PFSK-1 (cell line): Measurements from ENCODE around the gene KHDC1.

Experiments used
- FOXP2 ChIP-seq: optimal IDR thresholded peaks from 2 replicates; pipeline ENCODE3; 2011; ENCODE audit warnings: borderline replicate concordance, control low read depth, inconsistent platforms; ENCODE audit not compliant: insufficient read depth; ENCODE audit errors: extremely low read length, extremely low read depth
- POLR2AphosphoS5 ChIP-seq: IDR thresholded peaks from 2 replicates; pipeline ENCODE4 v1.6.1; 2012; ENCODE audit warnings: low read depth, mild to moderate bottlenecking, control low read depth, low read length, moderate library complexity
- REST ChIP-seq, 2 experiments: IDR thresholded peaks; 2 replicates each; pipeline versions ENCODE4 v1.6.1 to v1.8.0; 2011 to 2012; ENCODE audit warnings: low read depth in 2 of 2, low read length in 2 of 2, control low read depth in 1 of 2, inconsistent platforms in 1 of 2, mild to moderate bottlenecking in 1 of 2, moderate library complexity in 1 of 2; ENCODE audit not compliant: insufficient read depth in 1 of 2
- SIN3A ChIP-seq: IDR thresholded peaks from 2 replicates; pipeline ENCODE4 v1.6.1; 2012; ENCODE audit warnings: mild to moderate bottlenecking, low read length, moderate library complexity, borderline replicate concordance; ENCODE audit not compliant: insufficient read depth
- TAF1 ChIP-seq: IDR thresholded peaks from 2 replicates; pipeline ENCODE4 v1.6.1; 2012; ENCODE audit warnings: low read length, control low read depth, borderline replicate concordance; ENCODE audit not compliant: insufficient read depth

The KHDC1 gene

DNA sequence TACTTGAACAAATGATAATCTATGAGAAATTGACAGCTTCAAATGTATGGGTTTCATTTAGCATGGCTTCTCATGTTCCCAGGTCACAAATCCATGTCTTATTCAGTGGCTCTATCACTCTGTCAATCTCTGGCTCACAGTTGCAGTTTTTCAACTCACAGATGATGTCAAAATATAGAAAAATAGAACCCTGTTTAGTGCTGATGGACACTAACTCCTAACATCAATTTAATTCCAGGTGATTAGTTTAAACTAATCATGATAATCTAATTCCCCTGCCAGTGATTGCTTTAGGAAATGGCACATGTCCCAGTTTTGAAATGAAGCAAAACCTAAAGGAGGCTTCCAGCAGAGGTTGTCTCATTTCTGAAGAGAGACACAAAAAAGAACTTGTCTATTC is 13.0 kb downstream of the KHDC1 start:
- TF ChIP-seq SIN3A (no peak), POLR2AphosphoS5 (no peak), REST (IDR thresholded peaks at IDR 0.05; ENCODE audit: insufficient read depth in 1 of 2, low read depth in 2 of 2, low read length in 2 of 2) (no peak), TAF1 (no peak), FOXP2 (no peak)

DNA sequence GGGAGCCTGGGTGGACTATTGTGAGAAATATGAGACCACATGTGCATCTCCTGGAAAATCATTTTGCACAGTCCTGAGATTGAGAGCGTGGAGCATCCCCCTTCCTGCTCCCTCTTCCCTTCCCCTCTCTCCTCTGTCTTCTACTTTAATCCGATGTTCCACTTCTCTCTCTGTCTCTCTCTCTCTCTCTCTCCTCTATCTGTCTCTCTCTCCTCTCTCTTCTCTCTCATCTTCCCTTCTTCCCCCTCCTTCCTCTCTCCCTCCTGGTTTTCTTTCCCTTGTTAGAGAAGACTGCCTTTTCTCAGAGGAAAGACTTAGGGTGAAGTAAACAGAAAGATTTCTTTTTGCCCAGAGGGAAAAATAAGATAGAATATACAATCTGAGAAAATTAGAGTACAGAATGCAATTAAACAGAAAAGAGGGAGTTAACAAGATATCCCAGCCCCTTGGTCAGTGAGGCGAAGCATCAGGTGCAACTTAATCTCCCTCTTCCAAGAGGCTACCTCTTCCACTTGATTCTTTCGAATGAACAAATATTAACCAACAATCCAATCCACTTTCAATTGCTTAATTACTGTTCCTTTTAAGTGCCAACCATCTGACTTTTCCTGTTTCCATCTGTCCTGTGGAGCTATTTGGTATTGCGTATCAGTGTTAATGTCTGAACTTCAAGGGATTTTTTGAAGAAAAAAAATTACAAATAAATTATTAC is 14.6 kb downstream of the KHDC1 start:
- TF ChIP-seq SIN3A = no peak
- TF ChIP-seq TAF1 = no peak
- no peak for TF ChIP-seq POLR2AphosphoS5
- no peak for TF ChIP-seq REST (IDR thresholded peaks at IDR 0.05; ENCODE audit: insufficient read depth in 1 of 2, low read depth in 2 of 2, low read length in 2 of 2)
- no peak for TF ChIP-seq FOXP2

- no peak for TF ChIP-seq REST (IDR thresholded peaks at IDR 0.05; ENCODE audit: insufficient read depth in 1 of 2, low read depth in 2 of 2, low read length in 2 of 2)
- TF ChIP-seq POLR2AphosphoS5 = no peak
- TF ChIP-seq FOXP2 = no peak
- no peak for TF ChIP-seq SIN3A
- TF ChIP-seq TAF1 = no peak
These were observed 21.0 kb downstream of the KHDC1 start for GRCh38 chr6:73242001-73242400.

- TF ChIP-seq TAF1 (no peak), POLR2AphosphoS5 (no peak), SIN3A (no peak), FOXP2 (no peak), REST (IDR thresholded peaks at IDR 0.05; ENCODE audit: insufficient read depth in 1 of 2, low read depth in 2 of 2, low read length in 2 of 2) (no peak)
These were observed 22.3 kb downstream of the KHDC1 start for GRCh38 chr6:73240730-73241129.
